ENCODE measurements around the gene CCT7.
A peak's percentile ranks its signal among the peaks of the same experiment; 100 is the strongest.

- TF ChIP-seq POLR2A (IDR thresholded peaks at IDR 0.05) = no peak
- TF ChIP-seq CTCF (IDR thresholded peaks at IDR 0.05) = peak in 1 of 3 experiments; percentile 20
- peak in 1 of 2 donors; percentile 88 for TF ChIP-seq POLR2AphosphoS5 (IDR thresholded peaks at IDR 0.05; ENCODE audit: insufficient read depth in 1 of 2, low read depth in 1 of 2)
These were observed 19.7 kb upstream of the CCT7 start, which contains the start of gene SMYD5 for GRCh38 chr2:73214120-73215035.
